HAP-1 (cell line): ENCODE measurements around the gene KLHDC10.
"Not testable (repeated sequence)": the region's sequence is repeated elsewhere in the genome, so short reads cannot be mapped to it uniquely, and the experiment has no call there.

Experiments used
- DNase-seq, 2 experiments: peaks; one replicate each; pipeline ENCODE4 v3.0.0-alpha.2; 2016 to 2020; ENCODE audit warnings: low spot score in 2 of 2
- H3K27me3 ChIP-seq: fragments of 250-450 bp; sonication (Bioruptor Pico); 2 replicates; pipeline ENCODE4 v1.5.1; 2020; ENCODE audit warnings: low read depth, mild to moderate bottlenecking, moderate library complexity
- H3K36me3 ChIP-seq: fragments of 250-450 bp; sonication (Bioruptor Pico); replicated peaks from 2 replicates; pipeline ENCODE4 v1.5.1; 2020; ENCODE audit warnings: mild to moderate bottlenecking
- H3K4me1 ChIP-seq: fragments of 250-450 bp; sonication (Bioruptor Pico); 2 replicates; pipeline ENCODE4 v1.5.1; 2020; ENCODE audit warnings: mild to moderate bottlenecking
- H3K4me3 ChIP-seq: fragments of 250-450 bp; sonication (Bioruptor Pico); 2 replicates; pipeline ENCODE4 v1.5.1; 2020; ENCODE audit warnings: mild to moderate bottlenecking, moderate library complexity
- H3K9me3 ChIP-seq: fragments of 250-450 bp; sonication (Bioruptor Pico); 2 replicates; pipeline ENCODE4 v1.5.1; 2020; ENCODE audit warnings: mild to moderate bottlenecking, moderate library complexity
- in situ Hi-C: fragments of 300-500 bp; cut with MboI; formaldehyde crosslinking; loops from 3 replicates; pipeline ENCODE4 v1.14.3; 2020; ENCODE audit warnings: low sequenced_read_pairs, inconsistent platforms, mixed read lengths

Gene KLHDC10

GRCh38 chr7:130143986-130144311 lies 73.6 kb downstream of the KLHDC10 start:
- no peak overlapping the region for H3K4me3 ChIP-seq
- H3K27me3 ChIP-seq = no peaks in the 10 kb centered on the region
- in situ Hi-C loops = no loop called here
- no peaks in the 10 kb centered on the region for H3K4me1 ChIP-seq
- no peaks in the 10 kb centered on the region for H3K9me3 ChIP-seq
- H3K36me3 ChIP-seq = no peaks in the 10 kb centered on the region
- no peak for DNase-seq

- no peak for DNase-seq
- in situ Hi-C loops = no loop called here
These were observed 74.2 kb downstream of the KLHDC10 start for GRCh38 chr7:130144312-130145171.

GRCh38 chr7:130145424-130146100 lies 75.2 kb downstream of the KLHDC10 start:
- in situ Hi-C loops = no loop called here
- Histone ChIP-seq H3K27me3 (no peaks in the 10 kb centered on the region), H3K36me3 (no peaks in the 10 kb centered on the region), H3K9me3 (no peaks in the 10 kb centered on the region), H3K4me3 (no peak overlapping the region), H3K4me1 (no peaks in the 10 kb centered on the region)
- no peak for DNase-seq

More at GRCh38 chr7:130144312-130145171, 74.2 kb downstream of the KLHDC10 start:
- Histone ChIP-seq H3K9me3 (no peaks in the 10 kb centered on the region), H3K4me3 (no peak overlapping the region), H3K27me3 (no peaks in the 10 kb centered on the region), H3K36me3 (no peaks in the 10 kb centered on the region), H3K4me1 (no peaks in the 10 kb centered on the region)

GRCh38 chr7:130146142-130146541 lies 75.8 kb downstream of the KLHDC10 start:
- in situ Hi-C loops, H3K4me3 ChIP-seq, H3K27me3 ChIP-seq, DNase-seq, H3K9me3 ChIP-seq, H3K36me3 ChIP-seq, H3K4me1 ChIP-seq: not testable (repeated sequence)

GRCh38 chr7:130146693-130147405 lies 76.5 kb downstream of the KLHDC10 start:
- Histone ChIP-seq H3K36me3 (no peaks in the 10 kb centered on the region), H3K4me3 (no peak overlapping the region), H3K4me1 (no peaks in the 10 kb centered on the region), H3K9me3 (no peaks in the 10 kb centered on the region), H3K27me3 (no peaks in the 10 kb centered on the region)
- in situ Hi-C loops = no loop called here
- DNase-seq = no peak

- in situ Hi-C loops = no loop called here
These were observed 77.5 kb downstream of the KLHDC10 start for GRCh38 chr7:130147710-130148325.

GRCh38 chr7:130148561-130148960 lies 78.2 kb downstream of the KLHDC10 start:
- no peaks in the 10 kb centered on the region for H3K36me3 ChIP-seq
- H3K4me1 ChIP-seq = no peaks in the 10 kb centered on the region
- in situ Hi-C loops = no loop called here
- no peaks in the 10 kb centered on the region for H3K27me3 ChIP-seq
- no peak overlapping the region for H3K4me3 ChIP-seq
- H3K9me3 ChIP-seq = no peaks in the 10 kb centered on the region
- no peak for DNase-seq

More at GRCh38 chr7:130147710-130148325, 77.5 kb downstream of the KLHDC10 start:
- DNase-seq = no peak
- Histone ChIP-seq H3K36me3 (no peaks in the 10 kb centered on the region), H3K9me3 (no peaks in the 10 kb centered on the region), H3K4me1 (no peaks in the 10 kb centered on the region), H3K27me3 (no peaks in the 10 kb centered on the region), H3K4me3 (no peak overlapping the region)

- Histone ChIP-seq H3K9me3 (no peaks in the 10 kb centered on the region), H3K4me3 (no peak overlapping the region), H3K4me1 (no peaks in the 10 kb centered on the region), H3K36me3 (no peaks in the 10 kb centered on the region), H3K27me3 (no peaks in the 10 kb centered on the region)
- no peak for DNase-seq
- in situ Hi-C loops = no loop called here
These were observed 79.2 kb downstream of the KLHDC10 start for GRCh38 chr7:130149281-130150139.

GRCh38 chr7:130150587-130150986 lies 80.3 kb downstream of the KLHDC10 start:
- in situ Hi-C loops = no loop called here
- no peak overlapping the region for H3K4me3 ChIP-seq
- H3K4me1 ChIP-seq = no peaks in the 10 kb centered on the region

GRCh38 chr7:130151591-130152492 lies 81.5 kb downstream of the KLHDC10 start:
- no peaks in the 10 kb centered on the region for H3K36me3 ChIP-seq
- no peaks in the 10 kb centered on the region for H3K9me3 ChIP-seq
- no peaks in the 10 kb centered on the region for H3K4me1 ChIP-seq
- H3K4me3 ChIP-seq = no peak overlapping the region
- no peaks in the 10 kb centered on the region for H3K27me3 ChIP-seq
- in situ Hi-C loops = no loop called here
- DNase-seq = no peak

More at GRCh38 chr7:130150587-130150986, 80.3 kb downstream of the KLHDC10 start:
- DNase-seq = no peak
- H3K27me3 ChIP-seq = no peaks in the 10 kb centered on the region
- H3K36me3 ChIP-seq = no peaks in the 10 kb centered on the region
- no peaks in the 10 kb centered on the region for H3K9me3 ChIP-seq

- H3K4me3 ChIP-seq = no peak overlapping the region
- in situ Hi-C loops = no loop called here
- no peaks in the 10 kb centered on the region for H3K36me3 ChIP-seq
- DNase-seq = no peak
- no peaks in the 10 kb centered on the region for H3K27me3 ChIP-seq
- no peaks in the 10 kb centered on the region for H3K4me1 ChIP-seq
- no peaks in the 10 kb centered on the region for H3K9me3 ChIP-seq
These were observed 82.3 kb downstream of the KLHDC10 start for GRCh38 chr7:130152493-130153210.
